IMR-90 (cell line): ENCODE results near the gene UACA. TPM values are rescaled to one million over a fixed set of nuclear protein-coding genes. Genes with fewer than 3 reads are reported as not detected.

Experiments used
- polyA plus RNA-seq, 3 experiments: library from polyadenylated mRNA; depleted of rRNA; stranded (reverse); fragments of >200 nt; gene quantifications; 2 replicates each; pipeline ENCODE4 v1.2.3, GENCODE V29; 2012; ENCODE audit warnings: low replicate concordance in 1 of 3
- total RNA-seq: library from RNA; depleted of rRNA; stranded (reverse); fragments of >200 nt; gene quantifications from 2 replicates; pipeline ENCODE4 v1.2.3, GENCODE V29; 2012; rRNA removed

Gene UACA
- total and polyA plus RNA-seq, 2 of the 4 experiments (the other 2 are of a cell fraction), result 156 to 507 TPM

Other genes starting within 250 kb of the UACA start
- 36.4 and 78.3 TPM in 2 replicates for gene LARP6, start 90.6 kb upstream of the UACA start, total RNA-seq
- gene LARP6, start 90.6 kb upstream of the UACA start, polyA plus RNA-seq (2012; rRNA removed), result 135 and 146 TPM in 2 replicates
- 2.3 and 3.6 TPM in 2 replicates for gene THAP10, start 128.9 kb upstream of the UACA start, total RNA-seq
- gene THAP10, start 128.9 kb upstream of the UACA start, polyA plus RNA-seq (2012; rRNA removed), result 2.8 and 3.0 TPM in 2 replicates
- 16.8 and 19.2 TPM in 2 replicates for gene LRRC49, start 129.3 kb upstream of the UACA start, total RNA-seq
- gene LRRC49, start 129.3 kb upstream of the UACA start, polyA plus RNA-seq (2012; rRNA removed), result 7.2 and 8.6 TPM in 2 replicates